ENCODE measurements around the gene HJURP.

DNA sequence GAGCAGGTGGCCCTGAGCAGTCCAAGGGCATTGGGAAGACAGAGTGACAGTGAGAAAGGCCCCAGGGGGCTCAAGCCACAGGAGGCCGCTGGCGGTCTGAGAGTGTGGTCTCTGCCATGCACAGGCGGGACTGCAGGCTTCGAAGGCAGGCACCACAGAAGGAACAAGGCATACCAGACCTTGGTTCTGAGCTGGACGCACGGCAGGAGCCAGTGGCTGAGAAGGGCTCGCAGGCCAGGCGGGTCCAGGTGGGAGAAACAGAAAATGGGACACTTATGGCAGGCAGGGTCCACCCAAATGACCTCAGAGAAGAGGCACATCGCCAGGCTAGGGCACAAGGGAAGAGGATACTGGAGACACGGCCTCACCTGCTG is 14.9 kb downstream of the HJURP start:
- TF ChIP-seq PHF8 (IDR thresholded peaks at IDR 0.05; ENCODE audit: borderline replicate concordance, low read depth) (no peak), SREBF2 (IDR thresholded peaks at IDR 0.05) (no peak), MAFK (IDR thresholded peaks at IDR 0.05; ENCODE audit: partially characterized antibody) (no peak), CEBPB (IDR thresholded peaks at IDR 0.05) (no peak), PBX3 (IDR thresholded peaks at IDR 0.05) (no peak), POLR2A (IDR thresholded peaks at IDR 0.05; ENCODE audit: low read length) (no peak), RCOR1 (IDR thresholded peaks at IDR 0.05; ENCODE audit: low read depth, low read length) (no peak), EHF (CRISPR knock-in tag; IDR thresholded peaks at IDR 0.05) (no peak)
- TF ChIP-seq, protein P1, sequence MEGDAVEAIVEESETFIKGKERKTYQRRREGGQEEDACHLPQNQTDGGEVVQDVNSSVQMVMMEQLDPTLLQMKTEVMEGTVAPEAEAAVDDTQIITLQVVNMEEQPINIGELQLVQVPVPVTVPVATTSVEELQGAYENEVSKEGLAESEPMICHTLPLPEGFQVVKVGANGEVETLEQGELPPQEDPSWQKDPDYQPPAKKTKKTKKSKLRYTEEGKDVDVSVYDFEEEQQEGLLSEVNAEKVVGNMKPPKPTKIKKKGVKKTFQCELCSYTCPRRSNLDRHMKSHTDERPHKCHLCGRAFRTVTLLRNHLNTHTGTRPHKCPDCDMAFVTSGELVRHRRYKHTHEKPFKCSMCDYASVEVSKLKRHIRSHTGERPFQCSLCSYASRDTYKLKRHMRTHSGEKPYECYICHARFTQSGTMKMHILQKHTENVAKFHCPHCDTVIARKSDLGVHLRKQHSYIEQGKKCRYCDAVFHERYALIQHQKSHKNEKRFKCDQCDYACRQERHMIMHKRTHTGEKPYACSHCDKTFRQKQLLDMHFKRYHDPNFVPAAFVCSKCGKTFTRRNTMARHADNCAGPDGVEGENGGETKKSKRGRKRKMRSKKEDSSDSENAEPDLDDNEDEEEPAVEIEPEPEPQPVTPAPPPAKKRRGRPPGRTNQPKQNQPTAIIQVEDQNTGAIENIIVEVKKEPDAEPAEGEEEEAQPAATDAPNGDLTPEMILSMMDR (IDR thresholded peaks at IDR 0.05), result no peak
